ENCODE data around the gene HOOK2.

HOOK2 gene

DNA sequence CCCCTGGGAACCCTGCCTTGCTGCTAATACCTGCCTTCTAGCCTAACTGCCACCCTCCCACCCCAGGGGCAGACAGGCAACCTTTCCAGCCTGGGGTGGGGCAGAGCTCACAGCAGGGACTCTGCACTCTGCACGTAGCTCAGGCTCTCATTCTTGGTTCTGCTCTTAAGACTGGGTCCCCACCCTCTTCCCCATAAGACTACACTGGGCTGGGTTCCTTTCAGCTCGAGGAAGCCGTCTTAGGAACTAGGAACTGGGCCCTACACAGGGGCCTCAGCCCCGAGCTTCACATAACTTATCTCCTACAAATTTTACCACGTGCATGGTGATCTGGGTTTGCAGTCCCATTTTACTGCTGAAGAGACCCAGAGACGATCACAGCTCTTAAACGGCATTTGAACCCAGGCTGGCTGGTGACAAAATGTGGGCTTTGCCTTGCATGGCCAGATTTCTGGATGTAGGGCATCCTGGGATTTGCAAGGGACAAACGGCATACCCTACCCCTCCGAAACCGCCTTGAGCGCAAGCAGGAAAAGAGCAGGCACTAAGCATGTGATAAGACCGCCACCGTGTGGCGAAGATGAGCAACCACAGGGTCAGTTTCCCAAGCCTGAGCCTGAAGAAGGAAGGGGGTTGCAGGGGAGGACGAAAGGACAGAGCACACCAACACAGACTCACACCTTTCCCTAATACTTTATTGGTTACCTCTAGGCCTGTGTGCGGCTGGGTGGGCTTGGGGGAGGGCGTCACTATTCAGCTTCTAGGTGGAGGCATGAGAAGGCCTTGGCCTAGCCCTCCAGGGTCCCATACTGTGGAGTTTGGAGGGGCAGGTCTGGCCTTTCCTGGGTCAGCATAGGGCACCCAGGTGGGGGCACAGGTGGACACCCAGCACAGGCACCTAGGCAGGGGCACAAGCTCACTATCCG, 21.1 kb upstream of the HOOK2 start:
- peak; percentile 89 for TF ChIP-seq CTCF (IDR thresholded peaks at IDR 0.05; ENCODE audit: borderline replicate concordance, insufficient read depth, low read depth, low read length)
- H3K4me3 ChIP-seq (ENCODE audit: low read depth, low read length), result no peak overlapping the region

- TF ChIP-seq CTCF (IDR thresholded peaks at IDR 0.05; ENCODE audit: borderline replicate concordance, insufficient read depth, low read depth, low read length), result no peak
- no peak overlapping the region for H3K4me3 ChIP-seq (ENCODE audit: low read depth, low read length)
Observed at GRCh38 chr19:12794971-12795381, 19.6 kb upstream of the HOOK2 start.

- peak overlapping the region; percentile 95 for H3K4me3 ChIP-seq (ENCODE audit: low read depth, low read length)
- no peak for TF ChIP-seq CTCF (IDR thresholded peaks at IDR 0.05; ENCODE audit: borderline replicate concordance, insufficient read depth, low read depth, low read length)
Observed at GRCh38 chr19:12794196-12794941, 19.0 kb upstream of the HOOK2 start.

DNA sequence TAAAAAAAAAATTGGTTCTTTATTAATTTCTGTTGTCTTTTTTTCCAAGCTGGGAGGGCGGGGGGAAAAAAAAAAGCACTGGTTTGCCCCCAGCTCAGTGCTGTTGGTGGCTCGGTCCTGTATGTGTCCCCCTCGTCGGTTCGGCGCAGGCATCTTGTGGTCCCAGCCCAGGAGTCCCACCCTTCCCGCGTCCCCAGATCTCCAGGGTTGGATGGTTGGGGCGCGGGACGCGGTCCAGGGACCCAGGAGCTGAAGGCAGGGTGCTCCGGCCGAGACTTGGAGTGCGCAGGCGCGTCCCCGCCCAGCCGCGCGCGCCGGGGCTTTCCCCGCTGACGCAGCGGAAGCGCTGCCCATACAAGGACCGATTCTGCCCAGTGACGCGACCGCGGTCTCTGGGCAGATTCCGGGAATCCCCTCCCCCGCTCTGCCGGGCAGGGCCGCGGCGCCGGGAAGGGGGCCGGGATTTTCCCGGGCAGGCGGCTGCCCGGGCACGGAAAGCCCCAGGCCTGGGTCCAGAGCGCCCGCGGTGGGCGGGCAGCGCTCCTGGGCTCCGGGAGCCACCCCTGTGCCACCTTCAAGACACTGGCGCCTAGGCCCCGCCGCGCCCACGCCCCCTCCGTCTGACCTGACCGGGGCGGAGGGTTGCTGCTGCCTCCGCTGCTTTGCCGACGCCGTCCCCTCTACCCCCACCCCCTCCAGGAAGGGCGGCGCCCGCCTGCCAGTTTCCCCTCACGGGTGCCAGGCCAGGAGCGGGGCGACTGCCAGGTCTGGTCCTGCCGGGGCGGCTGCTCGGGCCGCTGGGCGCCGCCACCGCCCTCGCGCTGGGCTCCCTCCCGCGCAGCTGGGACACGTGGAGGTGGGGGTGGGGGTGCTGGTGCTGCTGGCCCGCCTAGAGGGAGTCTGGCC, 18.2 kb upstream of the HOOK2 start:
- H3K4me3 ChIP-seq (ENCODE audit: low read depth, low read length), result peak overlapping the region; percentile 95
- TF ChIP-seq CTCF (IDR thresholded peaks at IDR 0.05; ENCODE audit: borderline replicate concordance, insufficient read depth, low read depth, low read length), result 0 out of 2 replicates have a peak, but pooled peaks have one; percentile 2

- no peak for TF ChIP-seq CTCF (IDR thresholded peaks at IDR 0.05; ENCODE audit: borderline replicate concordance, insufficient read depth, low read depth, low read length)
- H3K4me3 ChIP-seq (ENCODE audit: low read depth, low read length), result peak overlapping the region; percentile 95
Observed at GRCh38 chr19:12792853-12793289, 17.5 kb upstream of the HOOK2 start.

GRCh38 chr19:12792051-12792852, 16.9 kb upstream of the HOOK2 start:
- no peak for TF ChIP-seq CTCF (IDR thresholded peaks at IDR 0.05; ENCODE audit: borderline replicate concordance, insufficient read depth, low read depth, low read length)
- H3K4me3 ChIP-seq (ENCODE audit: low read depth, low read length), result peak overlapping the region; percentile 95
